Activated CD4-positive, alpha-beta memory T cell treated with anti-CD3 and anti-CD28 coated beads for 36 hours (primary cell): ENCODE data around the gene STON2. TPM values are rescaled to one million over a fixed set of nuclear protein-coding genes. Genes with fewer than 3 reads are reported as not detected.

ENCODE experiments used
- CTCF ChIA-PET: fragments of 350-600 bp; sonication (Branson Sonifier 250); formaldehyde crosslinking; loops from one replicate; lab custom pipeline; 2021; ENCODE audit warnings: antibody characterized with exemption, inconsistent platforms; lab: Charles Lee
- POLR2A ChIA-PET: fragments of 350-600 bp; sonication (Branson Sonifier 250); formaldehyde crosslinking; loops from one replicate; lab custom pipeline; 2021; ENCODE audit warnings: antibody characterized with exemption; lab: Charles Lee
- DNase-seq: peaks from one replicate; pipeline ENCODE4 v3.0.0-alpha.2; 2020
- H3K27ac Mint-ChIP-seq: one replicate; pipeline ENCODE4 v1.8.0; 2021; ENCODE audit warnings: mixed read lengths
- H3K27me3 Mint-ChIP-seq: one replicate; pipeline ENCODE4 v1.8.0; 2021; ENCODE audit warnings: mixed read lengths
- H3K36me3 Mint-ChIP-seq: one replicate; pipeline ENCODE4 v1.8.0; 2021; ENCODE audit warnings: mixed read lengths
- H3K4me1 Mint-ChIP-seq: one replicate; pipeline ENCODE4 v1.8.0; 2021; ENCODE audit warnings: low read depth, mixed read lengths
- H3K4me3 Mint-ChIP-seq: one replicate; pipeline ENCODE4 v1.8.0; 2021; ENCODE audit warnings: mild to moderate bottlenecking, mixed read lengths
- H3K9me3 Mint-ChIP-seq: one replicate; pipeline ENCODE4 v1.8.0; 2021; ENCODE audit warnings: mixed read lengths
- intact Hi-C: fragments of 100-400 bp; cut with micrococcal nuclease; formaldehyde crosslinking; loops from one replicate; pipeline ENCODE4 v1.15.1; 2023
- total RNA-seq, 2 experiments: library from RNA; stranded (reverse); gene quantifications; one replicate each; pipeline ENCODE4 v1.2.3, GENCODE V29; 2021

Gene STON2
- total RNA-seq, 2 experiments from 2014 or later = 0.12 to 0.34 TPM

- H3K9me3 Mint-ChIP-seq = no peaks in the 10 kb centered on the region
- intact Hi-C loops = loop anchor here (1.0 to 2.0 kb wide), 6 partner anchors 51 to 634 kb away; partner anchors contain the start of gene CEP128
- CTCF ChIA-PET = interaction anchor here (0.7 to 1.8 kb wide), 3 partner anchors 50 to 233 kb away, joined by 3 to 5 read pairs (median 4); no protein-coding TSS in a partner anchor
- peak; percentile 96 for DNase-seq
- peaks cover 34% of the 10 kb centered on the region for H3K4me1 Mint-ChIP-seq
- peak within 1 kb of the TSS; percentile 96 for H3K4me3 Mint-ChIP-seq
- peaks cover 12% of the 10 kb centered on the region for H3K36me3 Mint-ChIP-seq
- H3K27me3 Mint-ChIP-seq = peaks cover 2% of the 10 kb centered on the region
- peak within 1 kb of the TSS; percentile 97 for H3K27ac Mint-ChIP-seq
- POLR2A ChIA-PET = interaction anchor here (0.6 to 1.4 kb wide), 11 partner anchors 16 to 296 kb away, joined by 3 to 7 read pairs (median 4); partner anchors contain the start of gene CEP128
Observed at GRCh38 chr14:81220830-81221578, 179.1 kb downstream of the STON2 start, which contains the start of gene GTF2A1. Gene GTF2A1 (minus strand): TSS chr14:81220959. CDS start chr14:81220518, 441 bp downstream.

DNA sequence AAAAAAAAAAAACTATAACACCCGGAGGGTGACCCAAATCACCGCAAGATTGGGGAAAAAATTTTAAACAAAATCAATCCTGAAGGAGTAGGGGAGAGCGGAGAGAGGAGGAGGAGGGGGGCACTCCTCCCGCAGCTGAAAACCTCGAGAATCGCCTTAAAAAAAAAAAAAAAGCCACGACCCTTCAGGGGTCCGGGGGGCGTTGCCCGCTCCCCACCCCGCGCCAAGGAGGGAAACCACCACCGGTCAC, 179.6 kb downstream of the STON2 start:
- ChIA-PET POLR2A (interaction anchor here (0.6 to 1.4 kb wide), 6 partner anchors 16 to 296 kb away, joined by 3 to 7 read pairs (median 4); no protein-coding TSS in a partner anchor), CTCF (interaction anchor here (1.6 to 1.8 kb wide), 2 partner anchors 50 to 234 kb away, joined by 4 to 5 read pairs; no protein-coding TSS in a partner anchor)
- intact Hi-C loops = loop anchor here (2.0 kb wide), 2 partner anchors 254 to 280 kb away; partner anchors contain the start of gene CEP128
- H3K4me1 Mint-ChIP-seq = peaks cover 36% of the 10 kb centered on the region
- peak overlapping the region; percentile 97 for H3K27ac Mint-ChIP-seq
- peak overlapping the region; percentile 87 for H3K4me3 Mint-ChIP-seq
- peaks cover 2% of the 10 kb centered on the region for H3K27me3 Mint-ChIP-seq
- no peak for DNase-seq
- no peaks in the 10 kb centered on the region for H3K9me3 Mint-ChIP-seq
- H3K36me3 Mint-ChIP-seq = peaks cover 17% of the 10 kb centered on the region

GRCh38 chr14:81219759-81220579, 180.2 kb downstream of the STON2 start:
- Mint-ChIP-seq H3K9me3 (no peaks in the 10 kb centered on the region), H3K4me3 (peak overlapping the region; percentile 96), H3K27ac (peak overlapping the region; percentile 97), H3K4me1 (peaks cover 39% of the 10 kb centered on the region), H3K27me3 (peaks cover 2% of the 10 kb centered on the region), H3K36me3 (peaks cover 21% of the 10 kb centered on the region)
- CTCF ChIA-PET = interaction anchor here (0.6 to 1.6 kb wide), 3 partner anchors 49 to 228 kb away, joined by 3 to 5 read pairs (median 5); no protein-coding TSS in a partner anchor
- peak; percentile 48 for DNase-seq
- POLR2A ChIA-PET = interaction anchor here (0.6 to 1.4 kb wide), 3 partner anchors 15 to 297 kb away, joined by 3 to 5 read pairs (median 4); no protein-coding TSS in a partner anchor
- intact Hi-C loops = loop anchor here (1.0 to 5.0 kb wide), 8 partner anchors 19 to 279 kb away; partner anchors contain the start of gene CEP128

- ChIA-PET POLR2A (interaction anchor here (0.6 to 0.8 kb wide), 3 partner anchors 31 to 49 kb away, joined by 3 to 4 read pairs (median 3); no protein-coding TSS in a partner anchor), CTCF (interaction anchor here (0.6 to 1.0 kb wide), 2 partner anchors 223 to 227 kb away, joined by 3 to 5 read pairs; no protein-coding TSS in a partner anchor)
- H3K27ac Mint-ChIP-seq = peak overlapping the region; percentile 97
- peaks cover 40% of the 10 kb centered on the region for H3K4me1 Mint-ChIP-seq
- peaks cover 24% of the 10 kb centered on the region for H3K36me3 Mint-ChIP-seq
- peak; percentile 90 for DNase-seq
- no peaks in the 10 kb centered on the region for H3K9me3 Mint-ChIP-seq
- intact Hi-C loops = loop anchor here (1.0 to 5.0 kb wide), 6 partner anchors 18 to 272 kb away; no protein-coding TSS in a partner anchor
- H3K4me3 Mint-ChIP-seq = peak overlapping the region; percentile 96
- peaks cover 2% of the 10 kb centered on the region for H3K27me3 Mint-ChIP-seq
Observed at GRCh38 chr14:81219210-81219758, 180.8 kb downstream of the STON2 start.

DNA sequence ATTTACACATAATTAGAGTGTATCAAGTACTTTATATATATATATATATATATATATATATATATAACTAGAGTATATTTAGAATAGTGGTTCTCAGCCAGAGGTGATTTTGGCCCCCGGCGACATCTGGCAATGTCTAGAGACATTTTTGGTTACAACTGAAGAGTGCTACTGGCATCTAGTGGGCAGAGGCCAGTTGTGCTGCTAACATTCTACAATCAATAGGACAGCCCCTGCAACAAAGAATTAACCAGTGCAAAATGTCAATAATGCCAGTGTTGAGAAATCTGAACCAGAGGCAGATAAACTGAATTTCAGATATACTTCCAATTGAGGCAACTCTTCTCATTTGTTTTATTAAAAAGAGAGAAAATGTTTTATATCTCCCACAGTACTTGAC, 188.3 kb downstream of the STON2 start:
- peak; percentile 23 for DNase-seq
- Mint-ChIP-seq H3K9me3 (no peaks in the 10 kb centered on the region), H3K36me3 (peaks cover 56% of the 10 kb centered on the region), H3K27me3 (no peaks in the 10 kb centered on the region), H3K27ac (no peak overlapping the region), H3K4me3 (no peak overlapping the region), H3K4me1 (peaks cover 51% of the 10 kb centered on the region)
- ChIA-PET POLR2A (no interaction called here), CTCF (interaction anchor here (0.5 to 0.7 kb wide), 2 partner anchors 220 to 329 kb away, joined by 3 to 4 read pairs; no protein-coding TSS in a partner anchor)
- intact Hi-C loops = no loop called here

Other genes starting within 250 kb of the STON2 start
- 10 to 100 TPM; 38.9 to 40.1 TPM for gene GTF2A1, start 179.4 kb downstream of the STON2 start, total RNA-seq
- 10 to 100 TPM; 49.0 to 50.2 TPM for gene SEL1L, start 133.5 kb upstream of the STON2 start, total RNA-seq